GM12891 (cell line): Measurements from ENCODE around the gene ILF3. TPM values are rescaled to one million over a fixed set of nuclear protein-coding genes. Genes with fewer than 3 reads are reported as not detected.

ENCODE experiments used
- DNase-seq: peaks from one replicate; pipeline ENCODE4 v3.0.0; 2011; ENCODE audit warnings: low spot score; ENCODE audit not compliant: insufficient read length
- FAIRE-seq: peaks from 2 replicates; lab custom pipeline; 2011; peaks lifted over from hg19 to GRCh38; lab: Jason Lieb, UNC
- PAX5 ChIP-seq: IDR thresholded peaks from 2 replicates; pipeline ENCODE4 v1.6.1; 2011; ENCODE audit warnings: low read length, moderate library complexity, mild to moderate bottlenecking; ENCODE audit not compliant: insufficient read depth, severe bottlenecking
- POLR2A ChIP-seq: IDR thresholded peaks from 2 replicates; pipeline ENCODE4 v1.6.1; 2011; ENCODE audit warnings: low read depth, low read length, control low read depth
- POLR2AphosphoS5 ChIP-seq: IDR thresholded peaks from 2 replicates; pipeline ENCODE4 v1.6.1; 2011; ENCODE audit warnings: low read depth, low read length, control low read depth
- POU2F2 ChIP-seq: IDR thresholded peaks from 2 replicates; pipeline ENCODE4 v1.6.1; 2011; ENCODE audit warnings: low read depth, mild to moderate bottlenecking, control low read depth, low read length, moderate library complexity
- SPI1 ChIP-seq: IDR thresholded peaks from 2 replicates; pipeline ENCODE4 v1.6.1; 2011; ENCODE audit warnings: low read depth, low read length, control low read depth
- TAF1 ChIP-seq: IDR thresholded peaks from 2 replicates; pipeline ENCODE4 v1.6.1; 2011; ENCODE audit warnings: low read depth, low read length, control low read depth
- polyA plus RNA-seq: library from polyadenylated mRNA; unstranded; fragments of >200 nt; gene quantifications from one replicate; pipeline ENCODE4 v1.2.1, GENCODE V29; 2012; ENCODE audit warnings: low read depth, missing spikeins, inconsistent platforms; ENCODE audit not compliant: missing spikeins

ILF3 gene
- polyA plus RNA-seq, result 154 TPM

DNA sequence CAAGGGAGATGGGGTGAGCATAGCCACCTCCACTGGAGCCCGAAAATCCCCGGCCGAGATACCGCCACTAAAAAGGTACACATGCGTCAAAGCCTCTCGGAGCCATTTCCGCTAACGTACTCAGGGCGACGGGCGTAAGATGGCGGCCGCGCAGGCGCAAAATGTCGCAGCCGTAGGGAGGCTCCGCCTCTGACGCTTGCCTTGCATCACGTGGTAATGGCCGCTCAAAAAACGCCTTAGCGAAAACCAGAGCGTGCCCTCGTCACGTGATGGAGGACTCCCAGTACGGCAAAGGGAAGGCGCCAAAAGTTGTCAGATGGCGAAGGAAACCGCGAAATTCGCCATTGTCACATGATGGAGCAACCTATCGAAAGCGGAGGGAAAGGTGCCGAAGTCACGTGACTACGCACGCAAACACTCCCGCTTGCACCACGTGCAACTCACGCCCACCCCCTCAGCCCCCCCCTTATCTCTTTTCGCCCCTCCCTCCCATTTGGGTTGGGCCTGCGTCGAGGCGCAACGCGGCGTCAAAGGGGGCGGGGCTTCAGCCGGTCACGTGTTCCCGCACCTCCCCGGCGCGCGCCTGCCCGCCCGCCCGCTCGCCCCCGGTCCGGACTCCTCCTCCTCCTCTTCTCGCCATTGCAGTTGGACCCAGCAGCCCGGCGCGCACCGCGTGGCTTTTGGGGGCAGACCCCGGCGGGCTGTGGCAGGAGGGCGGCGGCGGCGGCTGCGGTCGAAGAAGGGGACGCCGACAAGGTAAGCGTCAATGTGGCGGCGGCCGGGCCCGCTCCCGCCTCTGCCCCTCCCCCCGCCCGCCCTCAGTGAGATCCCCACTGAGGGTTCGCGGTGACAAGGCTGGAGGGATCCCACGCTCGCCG is at the start of gene ILF3:
Gene ILF3 (plus strand): TSS at position 615 of the 878 bp plus-strand sequence. CDS start 16,260 bp downstream, outside the sequence.
- DNase-seq (peak; percentile 89), FAIRE-seq (peak; percentile 99)
- TF ChIP-seq POLR2A (peak; percentile 95), TAF1 (peak; percentile 93), POU2F2 (peak; percentile 86; the same call in 1 of the 2 replicates), POLR2AphosphoS5 (peak; percentile 96), SPI1 (no peak)

GRCh38 chr19:10604460-10604980 is 49.6 kb upstream of the ILF3 start:
- peak; percentile 49 for DNase-seq
- no peak for FAIRE-seq

GRCh38 chr19:10611907-10612306 is 42.2 kb upstream of the ILF3 start:
- FAIRE-seq, result no peak
- DNase-seq, result no peak
- TF ChIP-seq POU2F2, result no peak
- TF ChIP-seq PAX5, result no peak
- TF ChIP-seq POLR2AphosphoS5, result no peak
- no peak for TF ChIP-seq TAF1
- TF ChIP-seq POLR2A, result no peak
- no peak for TF ChIP-seq SPI1

More at GRCh38 chr19:10604460-10604980, 49.6 kb upstream of the ILF3 start:
- TF ChIP-seq POLR2AphosphoS5 (no peak; the same call in 1 of the 2 replicates), TAF1 (no peak)

DNA sequence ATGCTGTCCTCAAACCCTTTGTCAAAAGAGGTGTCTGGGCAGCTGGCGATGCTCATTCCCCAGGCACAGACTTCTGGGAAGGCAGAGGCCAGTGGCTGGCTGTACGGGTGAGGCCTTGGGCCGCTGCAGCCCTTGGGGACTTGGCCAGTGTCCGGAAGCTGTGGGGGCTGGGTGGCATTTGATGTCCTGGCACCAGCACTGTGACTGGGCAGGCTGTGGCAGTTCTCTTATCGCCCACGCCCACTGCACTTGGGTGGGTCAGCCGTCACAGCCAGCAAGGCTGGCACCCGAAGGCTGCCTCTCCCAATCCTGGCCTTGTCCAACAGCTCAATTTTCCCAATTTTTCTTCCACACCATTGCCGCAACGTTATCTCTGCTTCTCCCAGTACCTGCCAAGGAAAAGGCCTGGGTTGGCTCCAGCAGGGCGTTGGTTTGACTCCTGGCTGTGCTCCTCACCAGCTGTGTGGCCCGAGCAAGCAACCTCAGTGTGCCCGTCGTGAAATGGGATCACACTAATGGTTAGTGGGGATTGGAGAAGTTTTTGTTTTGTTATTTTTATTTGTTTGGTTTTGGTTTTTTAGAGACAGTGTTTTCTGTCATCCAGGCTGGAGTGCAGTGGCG is 41.5 kb upstream of the ILF3 start:
- TF ChIP-seq PAX5, result no peak
- no peak for TF ChIP-seq POLR2A
- TF ChIP-seq POU2F2, result no peak
- TF ChIP-seq SPI1, result no peak
- no peak for TF ChIP-seq TAF1
- TF ChIP-seq POLR2AphosphoS5, result no peak
- DNase-seq, result no peak
- no peak for FAIRE-seq

DNA sequence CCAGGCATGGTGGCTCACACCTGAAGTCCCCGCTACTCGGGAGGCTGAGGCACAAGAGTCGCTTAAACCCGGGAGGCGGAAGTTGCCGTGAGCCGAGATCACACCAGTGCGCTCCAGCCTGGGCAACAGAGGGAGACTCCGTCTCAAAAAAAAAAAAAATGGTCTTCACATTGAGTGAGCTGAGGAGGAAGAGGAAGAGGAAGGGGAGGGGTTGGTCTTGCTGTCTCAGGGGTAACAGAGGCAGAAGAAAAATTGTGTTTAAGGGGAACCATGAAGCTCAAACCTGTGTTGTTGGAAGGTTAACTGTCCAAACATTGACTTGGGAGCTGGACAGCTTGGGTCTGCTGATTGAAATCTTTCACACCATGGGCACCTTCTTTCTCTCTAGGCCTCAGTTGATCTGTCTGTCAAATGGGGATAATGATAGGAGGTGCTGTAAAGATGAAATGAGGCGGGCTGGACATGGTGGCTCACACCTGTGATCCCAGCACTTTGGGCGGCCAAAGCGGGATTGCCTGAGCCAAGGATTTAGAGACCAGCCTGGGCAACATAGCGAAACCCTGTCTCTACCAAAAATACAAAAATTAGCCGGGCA is 38.6 kb upstream of the ILF3 start:
- DNase-seq (no peak), FAIRE-seq (no peak)
- TF ChIP-seq PAX5 (no peak), TAF1 (no peak), POLR2AphosphoS5 (no peak), SPI1 (no peak), POLR2A (no peak), POU2F2 (no peak)

GRCh38 chr19:10617409-10618121 is 36.6 kb upstream of the ILF3 start:
- no peak for FAIRE-seq
- TF ChIP-seq POLR2AphosphoS5 (no peak), POU2F2 (no peak), POLR2A (no peak), PAX5 (no peak), TAF1 (no peak), SPI1 (no peak)
- DNase-seq, result no peak

DNA sequence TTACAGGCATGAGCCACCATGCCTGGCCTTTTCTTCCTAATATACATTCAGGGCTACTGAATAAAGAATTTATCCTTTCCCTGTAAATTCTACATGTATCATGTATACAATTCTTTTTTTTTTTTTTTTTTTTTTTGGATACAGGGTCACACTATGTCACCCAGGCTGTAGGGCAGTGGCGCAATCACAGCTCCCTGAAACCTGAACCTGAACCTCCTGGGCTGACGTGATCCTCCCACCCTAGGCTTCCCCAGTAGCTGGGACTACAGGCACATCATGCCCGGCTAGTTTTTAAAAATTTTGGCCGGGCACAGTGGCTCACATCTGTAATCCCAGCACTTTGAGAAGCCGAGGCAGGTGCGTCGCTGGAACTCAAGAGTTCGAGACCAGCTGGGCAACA is 35.3 kb upstream of the ILF3 start:
- no peak for TF ChIP-seq SPI1
- no peak for TF ChIP-seq POLR2AphosphoS5
- TF ChIP-seq POLR2A, result no peak
- no peak for TF ChIP-seq TAF1
- TF ChIP-seq PAX5, result no peak
- TF ChIP-seq POU2F2, result no peak
- DNase-seq (no peak), FAIRE-seq (no peak)

- DNase-seq (no peak), FAIRE-seq (no peak)
- TF ChIP-seq POLR2A (no peak), POU2F2 (no peak), PAX5 (no peak), SPI1 (no peak), POLR2AphosphoS5 (no peak), TAF1 (no peak)
These were observed 33.4 kb upstream of the ILF3 start for GRCh38 chr19:10620786-10621185.
